ENCODE measurements around the gene KYNU. TPM values are rescaled to one million over a fixed set of nuclear protein-coding genes. Genes with fewer than 3 reads are reported as not detected.

KYNU gene
- total RNA-seq, 1 experiment from 2014 or later: 78.7 TPM

DNA sequence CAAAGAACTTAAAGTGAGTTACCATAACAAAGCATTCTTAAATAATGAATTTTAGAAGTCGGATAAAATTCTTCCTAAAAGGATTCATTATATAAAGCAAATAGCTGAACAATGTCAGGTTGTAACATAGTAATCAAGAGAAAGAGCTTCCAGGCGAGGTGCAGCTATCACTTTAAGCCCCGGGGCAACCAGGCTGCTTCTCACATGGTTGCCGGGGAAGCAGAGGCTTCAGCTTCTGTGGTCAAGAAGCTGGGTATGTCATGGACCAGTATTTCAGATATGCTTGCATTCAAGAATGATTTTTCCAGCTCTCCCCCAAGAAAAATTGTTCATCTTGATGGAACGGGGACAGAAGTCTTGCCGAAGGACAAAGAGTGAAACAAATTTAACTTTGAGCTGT is 23.6 kb upstream of the KYNU start:
- TF ChIP-seq, protein P1, sequence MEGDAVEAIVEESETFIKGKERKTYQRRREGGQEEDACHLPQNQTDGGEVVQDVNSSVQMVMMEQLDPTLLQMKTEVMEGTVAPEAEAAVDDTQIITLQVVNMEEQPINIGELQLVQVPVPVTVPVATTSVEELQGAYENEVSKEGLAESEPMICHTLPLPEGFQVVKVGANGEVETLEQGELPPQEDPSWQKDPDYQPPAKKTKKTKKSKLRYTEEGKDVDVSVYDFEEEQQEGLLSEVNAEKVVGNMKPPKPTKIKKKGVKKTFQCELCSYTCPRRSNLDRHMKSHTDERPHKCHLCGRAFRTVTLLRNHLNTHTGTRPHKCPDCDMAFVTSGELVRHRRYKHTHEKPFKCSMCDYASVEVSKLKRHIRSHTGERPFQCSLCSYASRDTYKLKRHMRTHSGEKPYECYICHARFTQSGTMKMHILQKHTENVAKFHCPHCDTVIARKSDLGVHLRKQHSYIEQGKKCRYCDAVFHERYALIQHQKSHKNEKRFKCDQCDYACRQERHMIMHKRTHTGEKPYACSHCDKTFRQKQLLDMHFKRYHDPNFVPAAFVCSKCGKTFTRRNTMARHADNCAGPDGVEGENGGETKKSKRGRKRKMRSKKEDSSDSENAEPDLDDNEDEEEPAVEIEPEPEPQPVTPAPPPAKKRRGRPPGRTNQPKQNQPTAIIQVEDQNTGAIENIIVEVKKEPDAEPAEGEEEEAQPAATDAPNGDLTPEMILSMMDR (IDR thresholded peaks at IDR 0.05; ENCODE audit: unreplicated experiment): no peak
- no peak overlapping the region for H3K4me3 Mint-ChIP-seq (ENCODE audit: low read depth, unreplicated experiment)
- CTCF ChIA-PET: no interaction called here

DNA sequence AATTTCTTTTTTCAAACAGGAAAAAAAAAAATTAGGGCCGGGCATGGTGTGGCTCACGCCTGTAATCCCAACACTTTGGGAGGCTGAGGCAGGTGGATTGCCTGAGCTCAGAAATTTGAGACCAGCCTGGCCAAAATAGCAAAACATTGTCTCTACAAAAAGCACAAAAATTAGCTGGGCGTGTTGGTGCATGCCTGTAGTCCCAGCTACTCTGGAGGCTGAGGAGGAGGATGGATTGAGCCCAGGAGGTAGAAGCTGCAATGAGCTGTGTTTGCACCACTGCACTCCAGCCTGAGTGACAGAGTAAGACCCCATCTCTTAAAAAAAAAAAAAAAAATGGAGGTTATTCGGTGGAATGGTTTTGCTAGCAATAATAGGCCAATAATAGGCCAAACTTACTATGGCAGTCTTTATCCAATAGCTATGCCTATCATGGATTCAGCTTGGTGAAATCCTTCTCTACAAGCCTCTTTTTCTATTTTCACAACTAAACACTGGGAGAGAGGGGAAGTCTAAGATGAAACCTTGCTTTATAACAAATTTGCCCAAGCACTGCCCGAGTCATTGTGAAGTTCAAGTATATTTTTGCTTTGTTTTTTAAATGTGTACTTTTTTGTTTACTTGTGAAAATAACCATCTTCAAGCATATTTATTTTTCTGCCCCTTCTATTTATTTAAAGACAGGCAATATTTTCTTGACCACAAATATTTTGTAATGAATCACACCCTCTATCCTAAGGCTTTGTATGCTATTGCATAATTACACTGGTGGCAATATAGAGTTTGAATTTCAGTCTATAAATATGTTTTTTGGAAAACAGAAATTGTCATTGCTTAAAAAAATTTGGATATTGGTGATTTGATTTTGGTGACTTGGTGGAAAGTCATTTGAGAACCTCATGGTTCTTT is 20.0 kb upstream of the KYNU start:
- BruUV-seq (replicated peaks): no TSS peak

More for the DNA sequence above, 23.6 kb upstream of the KYNU start:
- no TSS peak for BruUV-seq (replicated peaks)
- H3K27ac Mint-ChIP-seq (ENCODE audit: unreplicated experiment): no peak overlapping the region
- H3K4me1 Mint-ChIP-seq (ENCODE audit: low read depth, unreplicated experiment): peaks cover 38% of the 10 kb centered on the region
- intact Hi-C loops (cut with micrococcal nuclease; ENCODE audit: unreplicated experiment): no loop called here
- no peaks in the 10 kb centered on the region for H3K9me3 Mint-ChIP-seq (ENCODE audit: low read depth, unreplicated experiment)
- no peak for DNase-seq
- no peaks in the 10 kb centered on the region for H3K36me3 Mint-ChIP-seq (ENCODE audit: insufficient read depth, unreplicated experiment)
- no peaks in the 10 kb centered on the region for H3K27me3 Mint-ChIP-seq (ENCODE audit: unreplicated experiment)

DNA sequence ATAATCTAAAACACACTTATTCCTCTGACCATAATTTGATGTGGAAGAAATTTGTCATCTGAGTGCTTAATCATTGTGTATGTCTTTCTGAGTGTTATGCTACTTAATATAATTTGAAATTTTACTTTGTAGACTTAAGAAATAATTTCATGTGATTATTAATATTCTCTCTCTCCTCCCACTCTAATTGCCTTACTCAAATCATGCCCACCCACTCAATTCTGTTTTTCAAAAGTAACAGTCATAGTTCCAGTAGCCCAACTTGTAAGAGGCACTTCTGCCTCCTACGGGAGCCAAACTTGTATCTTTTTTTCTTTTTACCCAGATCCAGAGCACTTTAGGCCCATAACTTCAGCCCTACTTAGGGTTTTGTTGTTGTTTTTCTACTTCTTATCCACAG is 18.5 kb upstream of the KYNU start:
- BruUV-seq (replicated peaks): no TSS peak
- Mint-ChIP-seq H3K4me3 (ENCODE audit: low read depth, unreplicated experiment) (no peak overlapping the region), H3K27me3 (ENCODE audit: unreplicated experiment) (no peaks in the 10 kb centered on the region), H3K27ac (ENCODE audit: unreplicated experiment) (peak overlapping the region; percentile 81), H3K36me3 (ENCODE audit: insufficient read depth, unreplicated experiment) (no peaks in the 10 kb centered on the region), H3K9me3 (ENCODE audit: low read depth, unreplicated experiment) (no peaks in the 10 kb centered on the region), H3K4me1 (ENCODE audit: low read depth, unreplicated experiment) (peaks cover 55% of the 10 kb centered on the region)
- no peak for DNase-seq
- CTCF ChIA-PET: no interaction called here
- TF ChIP-seq, protein P1 (IDR thresholded peaks at IDR 0.05; ENCODE audit: unreplicated experiment): no peak
- intact Hi-C loops (cut with micrococcal nuclease; ENCODE audit: unreplicated experiment): no loop called here

More for the DNA sequence above, 20.0 kb upstream of the KYNU start:
- H3K4me1 Mint-ChIP-seq (ENCODE audit: low read depth, unreplicated experiment): peaks cover 41% of the 10 kb centered on the region
- H3K9me3 Mint-ChIP-seq (ENCODE audit: low read depth, unreplicated experiment): no peaks in the 10 kb centered on the region
- H3K4me3 Mint-ChIP-seq (ENCODE audit: low read depth, unreplicated experiment): no peak overlapping the region
- peak overlapping the region; percentile 81 for H3K27ac Mint-ChIP-seq (ENCODE audit: unreplicated experiment)
- DNase-seq: no peak
- CTCF ChIA-PET: interaction anchor here (0.7 kb wide), 1 partner anchor 150 kb away, joined by 3 read pairs; no protein-coding TSS in a partner anchor
- no peaks in the 10 kb centered on the region for H3K36me3 Mint-ChIP-seq (ENCODE audit: insufficient read depth, unreplicated experiment)
- TF ChIP-seq, protein P1 (IDR thresholded peaks at IDR 0.05; ENCODE audit: unreplicated experiment): no peak
- intact Hi-C loops (cut with micrococcal nuclease; ENCODE audit: unreplicated experiment): no loop called here
- no peaks in the 10 kb centered on the region for H3K27me3 Mint-ChIP-seq (ENCODE audit: unreplicated experiment)

DNA sequence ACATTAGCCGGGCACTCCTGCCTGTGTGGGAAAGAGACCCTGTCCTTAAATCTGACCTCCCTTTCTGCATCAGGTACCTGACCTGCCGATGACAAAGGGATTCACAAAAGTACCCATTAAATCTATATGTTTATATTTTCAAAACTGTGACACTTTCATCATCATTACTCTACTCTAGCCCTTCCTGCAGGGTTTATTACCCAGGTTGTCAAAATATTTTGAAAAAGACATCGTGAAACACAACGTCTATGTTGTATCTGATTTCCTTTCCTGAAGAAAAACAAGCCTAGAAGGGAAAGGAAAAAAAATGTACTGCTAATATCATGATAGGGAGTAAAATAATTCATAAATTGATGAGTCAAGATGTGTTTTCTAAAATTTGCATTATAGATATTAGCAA is 15.2 kb upstream of the KYNU start:
- H3K36me3 Mint-ChIP-seq (ENCODE audit: insufficient read depth, unreplicated experiment): peaks cover 9% of the 10 kb centered on the region
- TF ChIP-seq, protein P1 (IDR thresholded peaks at IDR 0.05; ENCODE audit: unreplicated experiment): no peak
- H3K27me3 Mint-ChIP-seq (ENCODE audit: unreplicated experiment): no peaks in the 10 kb centered on the region

More for the DNA sequence above, 15.2 kb upstream of the KYNU start:
- CTCF ChIA-PET: no interaction called here
- no peak for DNase-seq
- Mint-ChIP-seq H3K27ac (ENCODE audit: unreplicated experiment) (peak overlapping the region; percentile 87), H3K9me3 (ENCODE audit: low read depth, unreplicated experiment) (no peaks in the 10 kb centered on the region), H3K4me1 (ENCODE audit: low read depth, unreplicated experiment) (peaks cover 80% of the 10 kb centered on the region), H3K4me3 (ENCODE audit: low read depth, unreplicated experiment) (no peak overlapping the region)
- BruUV-seq (replicated peaks): no TSS peak
- intact Hi-C loops (cut with micrococcal nuclease; ENCODE audit: unreplicated experiment): no loop called here
